Lower leg skin (tissue), 4 donors: ENCODE measurements around the gene SERPINE2. TPM values are rescaled to one million over a fixed set of nuclear protein-coding genes. Genes with fewer than 3 reads are reported as not detected.

Experiments
- DNase-seq, 2 donors: peaks; one replicate each; pipeline ENCODE4 v3.0.0-alpha.2; 2019; ENCODE audit warnings: low spot score in 2 of 2
- H3K4me3 ChIP-seq: fragments of 200-600 bp; sonication (generic); 2 replicates; pipeline ENCODE4 v1.5.1; 2017; ENCODE audit warnings: mild to moderate bottlenecking, low read depth; ENCODE audit not compliant: poor library complexity, severe bottlenecking
- POLR2A ChIP-seq, 2 donors: fragments of 450-650 bp; IDR thresholded peaks; one replicate each; pipeline ENCODE4 v1.6.1; 2016 to 2017; ENCODE audit warnings: antibody characterized with exemption in 2 of 2, mild to moderate bottlenecking in 1 of 2, moderate library complexity in 1 of 2
- WGBS, 2 donors: methylation state at CpG; one replicate each; pipeline ENCODE4 v1.1.5; 2018; 5-methylcytosine and 5-hydroxymethylcytosine counted together
- intact Hi-C: fragments of 100-400 bp; cut with DNase I; formaldehyde crosslinking; loops from one replicate; pipeline ENCODE4 v1.15.0; 2023; ENCODE audit warnings: low total_unique reads
- total RNA-seq, 4 donors: library from RNA; depleted of rRNA; stranded (reverse); fragments of >200 nt; gene quantifications; one replicate each; pipeline ENCODE4 v1.1.0, GENCODE V29; 2016
- TF ChIP-seq, protein P1 (sequence below), 3 donors: fragments of 450-650 bp; IDR thresholded peaks; one replicate each; pipeline ENCODE4 v1.5.1; 2016; ENCODE audit warnings: antibody characterized with exemption in 3 of 3, mild to moderate bottlenecking in 3 of 3, moderate library complexity in 2 of 3

Gene SERPINE2
- total RNA-seq, 4 donors from 2014 or later: 1.8 to 11.5 (median 4.7) TPM

DNA sequence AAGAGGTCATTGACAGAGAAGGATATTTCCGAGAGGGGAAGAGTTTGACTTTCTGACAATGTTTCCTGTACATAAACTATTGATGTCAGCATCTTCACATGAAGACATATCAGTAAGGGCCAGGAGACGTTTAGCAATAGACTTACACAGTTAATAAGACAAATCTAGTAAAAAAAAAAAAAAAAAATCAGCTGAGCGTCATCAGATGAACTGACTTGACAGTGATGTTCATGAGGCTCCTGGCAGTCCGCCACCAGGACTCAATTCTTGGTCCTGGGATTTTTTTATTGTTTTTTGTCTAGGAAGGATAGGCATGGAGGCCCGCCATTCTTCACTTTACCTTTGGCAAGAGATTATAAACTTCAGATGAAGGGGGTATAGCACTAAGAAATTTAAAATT is 67.4 kb downstream of the SERPINE2 start:
- TF ChIP-seq POLR2A (IDR thresholded peaks at IDR 0.05): no peak
- TF ChIP-seq, protein P1, sequence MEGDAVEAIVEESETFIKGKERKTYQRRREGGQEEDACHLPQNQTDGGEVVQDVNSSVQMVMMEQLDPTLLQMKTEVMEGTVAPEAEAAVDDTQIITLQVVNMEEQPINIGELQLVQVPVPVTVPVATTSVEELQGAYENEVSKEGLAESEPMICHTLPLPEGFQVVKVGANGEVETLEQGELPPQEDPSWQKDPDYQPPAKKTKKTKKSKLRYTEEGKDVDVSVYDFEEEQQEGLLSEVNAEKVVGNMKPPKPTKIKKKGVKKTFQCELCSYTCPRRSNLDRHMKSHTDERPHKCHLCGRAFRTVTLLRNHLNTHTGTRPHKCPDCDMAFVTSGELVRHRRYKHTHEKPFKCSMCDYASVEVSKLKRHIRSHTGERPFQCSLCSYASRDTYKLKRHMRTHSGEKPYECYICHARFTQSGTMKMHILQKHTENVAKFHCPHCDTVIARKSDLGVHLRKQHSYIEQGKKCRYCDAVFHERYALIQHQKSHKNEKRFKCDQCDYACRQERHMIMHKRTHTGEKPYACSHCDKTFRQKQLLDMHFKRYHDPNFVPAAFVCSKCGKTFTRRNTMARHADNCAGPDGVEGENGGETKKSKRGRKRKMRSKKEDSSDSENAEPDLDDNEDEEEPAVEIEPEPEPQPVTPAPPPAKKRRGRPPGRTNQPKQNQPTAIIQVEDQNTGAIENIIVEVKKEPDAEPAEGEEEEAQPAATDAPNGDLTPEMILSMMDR (IDR thresholded peaks at IDR 0.05): no peak

GRCh38 chr2:223970343-223971128 is 68.5 kb downstream of the SERPINE2 start:
- 65 to 68% methylated on average over 8 of the region's 8 CpGs for WGBS, 2 donors
- H3K4me3 ChIP-seq: no peak overlapping the region
- intact Hi-C loops: loop anchor here (5.0 kb wide), 1 partner anchor 312 kb away; no protein-coding TSS in a partner anchor
- TF ChIP-seq, protein P1 (IDR thresholded peaks at IDR 0.05): peak in 1 of 3 donors; percentile 52
- no peak for TF ChIP-seq POLR2A (IDR thresholded peaks at IDR 0.05)
- DNase-seq: peak in 1 of 2 donors; percentile 49

More for the DNA sequence above, 67.4 kb downstream of the SERPINE2 start:
- no peak for DNase-seq
- intact Hi-C loops: loop anchor here (5.0 kb wide), 1 partner anchor 311 kb away; no protein-coding TSS in a partner anchor
- WGBS, 2 donors: 87 to 89% methylated on average over 5 of the region's 5 CpGs
- H3K4me3 ChIP-seq: no peak overlapping the region

DNA sequence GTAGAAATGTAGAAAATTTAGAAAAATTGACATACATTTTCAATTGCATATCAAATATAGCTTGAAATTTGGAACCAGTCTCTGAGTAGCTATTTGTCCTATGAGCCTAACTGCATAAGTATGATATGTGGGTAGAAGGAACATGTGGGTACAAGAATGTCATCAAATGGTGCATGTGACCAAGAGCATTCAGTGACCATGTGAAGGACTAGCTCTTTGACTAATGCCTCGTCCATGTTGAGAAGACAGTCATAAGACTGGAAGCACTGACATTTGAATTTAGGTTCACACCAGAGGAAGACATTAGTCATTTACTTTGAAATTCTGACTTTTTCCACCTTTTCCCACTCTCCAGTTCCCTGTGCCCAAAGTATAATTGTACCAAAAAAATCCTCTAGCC is 69.2 kb downstream of the SERPINE2 start:
- WGBS, 2 donors: 84 to 90% methylated on average over 1 of the region's 1 CpG
- H3K4me3 ChIP-seq: no peak overlapping the region

GRCh38 chr2:223969315-223969714 is 69.8 kb downstream of the SERPINE2 start:
- 66% methylated on average over 2 to 3 of the region's 3 CpGs for WGBS, 2 donors
- intact Hi-C loops: no loop called here
- no peak for DNase-seq
- H3K4me3 ChIP-seq: no peak overlapping the region
- no peak for TF ChIP-seq POLR2A (IDR thresholded peaks at IDR 0.05)
- TF ChIP-seq, protein P1 (IDR thresholded peaks at IDR 0.05): no peak

More for the DNA sequence above, 69.2 kb downstream of the SERPINE2 start:
- TF ChIP-seq POLR2A (IDR thresholded peaks at IDR 0.05): no peak
- TF ChIP-seq, protein P1 (IDR thresholded peaks at IDR 0.05): no peak
- no peak for DNase-seq
- intact Hi-C loops: loop anchor here (5.0 kb wide), 1 partner anchor 312 kb away; no protein-coding TSS in a partner anchor

DNA sequence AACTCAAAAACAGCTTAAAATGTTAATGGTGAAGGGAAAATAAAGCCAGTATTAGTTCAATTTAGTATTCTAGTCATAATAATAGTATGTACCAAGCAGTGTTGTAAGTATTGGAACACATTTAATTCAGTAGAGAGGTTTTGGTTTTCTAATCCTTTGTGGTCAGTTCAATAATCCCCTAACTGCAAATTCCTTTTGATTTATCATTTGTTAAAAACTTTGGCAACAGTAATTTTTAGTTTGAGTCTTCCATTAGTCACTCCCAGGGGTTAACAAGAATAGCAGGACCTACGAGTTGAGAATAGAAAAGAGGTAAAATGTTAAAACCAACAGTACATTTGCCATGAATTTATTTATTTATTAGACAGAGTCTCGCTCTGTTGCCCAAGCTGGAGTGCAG is 71.1 kb downstream of the SERPINE2 start:
- DNase-seq: no peak
- 79 to 88% methylated on average over 2 of the region's 2 CpGs for WGBS, 2 donors
- no peak overlapping the region for H3K4me3 ChIP-seq
- intact Hi-C loops: no loop called here
- TF ChIP-seq POLR2A (IDR thresholded peaks at IDR 0.05): no peak
- TF ChIP-seq, protein P1 (IDR thresholded peaks at IDR 0.05): no peak
